ENCODE data around the gene RNASE7.

DNA sequence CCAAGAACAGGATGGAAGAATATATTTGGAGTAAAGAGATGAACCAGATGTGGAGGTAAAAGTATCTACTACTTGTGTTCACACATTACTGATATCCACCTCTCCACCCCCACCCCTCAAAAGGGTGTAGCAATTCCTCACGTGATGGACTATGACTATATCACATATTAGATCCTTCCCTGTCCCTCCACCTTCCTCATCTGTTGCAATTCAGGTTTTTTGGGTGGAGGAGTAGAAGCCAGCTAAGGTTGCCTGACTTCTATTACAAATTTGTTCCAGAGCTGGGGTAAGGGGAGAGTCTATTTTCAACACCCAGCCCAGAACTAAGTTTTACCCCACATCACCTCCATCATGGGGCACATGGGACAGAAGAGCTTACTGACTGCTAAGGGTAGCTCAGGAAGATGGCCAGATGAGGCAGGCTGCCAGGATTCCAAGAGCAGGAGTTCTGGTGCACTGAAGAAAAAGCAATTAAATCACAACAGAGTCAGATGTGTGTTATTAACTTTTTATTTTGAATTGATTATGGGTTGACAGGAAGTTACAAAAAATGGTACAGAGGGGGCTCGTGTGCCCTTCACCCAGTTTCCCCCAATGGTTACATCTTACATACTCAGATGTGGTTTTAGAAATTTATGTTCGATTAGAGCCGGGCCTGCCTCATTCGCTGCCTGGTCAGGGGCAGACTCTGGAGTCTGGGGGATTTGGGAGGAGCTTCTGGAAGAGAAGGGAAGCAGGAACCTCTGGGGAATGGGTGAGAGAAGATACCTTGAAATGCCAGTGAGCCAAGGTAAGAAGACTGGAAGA is 9.6 kb upstream of the RNASE7 start:
- TF ChIP-seq, protein P1, sequence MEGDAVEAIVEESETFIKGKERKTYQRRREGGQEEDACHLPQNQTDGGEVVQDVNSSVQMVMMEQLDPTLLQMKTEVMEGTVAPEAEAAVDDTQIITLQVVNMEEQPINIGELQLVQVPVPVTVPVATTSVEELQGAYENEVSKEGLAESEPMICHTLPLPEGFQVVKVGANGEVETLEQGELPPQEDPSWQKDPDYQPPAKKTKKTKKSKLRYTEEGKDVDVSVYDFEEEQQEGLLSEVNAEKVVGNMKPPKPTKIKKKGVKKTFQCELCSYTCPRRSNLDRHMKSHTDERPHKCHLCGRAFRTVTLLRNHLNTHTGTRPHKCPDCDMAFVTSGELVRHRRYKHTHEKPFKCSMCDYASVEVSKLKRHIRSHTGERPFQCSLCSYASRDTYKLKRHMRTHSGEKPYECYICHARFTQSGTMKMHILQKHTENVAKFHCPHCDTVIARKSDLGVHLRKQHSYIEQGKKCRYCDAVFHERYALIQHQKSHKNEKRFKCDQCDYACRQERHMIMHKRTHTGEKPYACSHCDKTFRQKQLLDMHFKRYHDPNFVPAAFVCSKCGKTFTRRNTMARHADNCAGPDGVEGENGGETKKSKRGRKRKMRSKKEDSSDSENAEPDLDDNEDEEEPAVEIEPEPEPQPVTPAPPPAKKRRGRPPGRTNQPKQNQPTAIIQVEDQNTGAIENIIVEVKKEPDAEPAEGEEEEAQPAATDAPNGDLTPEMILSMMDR (conservative IDR thresholded peaks at IDR 0.05 in 1 of 2, IDR thresholded peaks at IDR 0.05 in 1 of 2; ENCODE audit: extremely low read depth in 1 of 2, insufficient read depth in 1 of 2, low read depth in 1 of 2, low read length in 2 of 2) = no peak
- no peak for TF ChIP-seq EZH2 (IDR thresholded peaks at IDR 0.05; ENCODE audit: borderline replicate concordance, low read length)
